Gastroesophageal sphincter (tissue), 4 donors: Measurements from ENCODE around the gene RPL14. TPM values are rescaled to one million over a fixed set of nuclear protein-coding genes. Genes with fewer than 3 reads are reported as not detected.

Source experiments
- ATAC-seq: fragments of 150-250 bp; one replicate; pipeline ENCODE4 v1.9.1; 2016; ENCODE audit warnings: mild to moderate bottlenecking, moderate library complexity
- H3K27ac ChIP-seq, 4 donors: fragments of 200-600 bp; sonication (generic) in 3 of 4; 1 replicate in 3 of 4; 2 replicates in 1 of 4; pipeline ENCODE4 v1.5.1; 2016 to 2019
- H3K27me3 ChIP-seq: fragments of 200-600 bp; sonication (generic); one replicate; pipeline ENCODE4 v1.5.1; 2019
- H3K36me3 ChIP-seq, 2 donors: fragments of 200-600 bp; sonication (generic); one replicate each; pipeline ENCODE4 v1.5.1; 2019; ENCODE audit warnings: control low read depth in 1 of 2
- H3K4me1 ChIP-seq, 3 donors: fragments of 200-600 bp; sonication (generic); 1 replicate in 2 of 3; 2 replicates in 1 of 3; pipeline ENCODE4 v1.5.1; 2016 to 2019; ENCODE audit warnings: control low read depth in 2 of 3
- H3K4me3 ChIP-seq, 2 donors: fragments of 200-600 bp; sonication (generic); one replicate each; pipeline ENCODE4 v1.5.1; 2019; ENCODE audit warnings: mild to moderate bottlenecking in 1 of 2, moderate library complexity in 1 of 2
- H3K9me3 ChIP-seq, 3 donors: fragments of 200-600 bp; sonication (generic); one replicate each; pipeline ENCODE4 v1.5.1; 2017 to 2019; ENCODE audit warnings: control low read depth in 2 of 3
- CTCF ChIP-seq, 4 experiments: fragments of 200-600 bp in 2 of 4; fragments of 450-650 bp in 2 of 4; sonication (generic) in 1 of 4; IDR thresholded peaks; one replicate each; pipeline ENCODE4 v1.5.1; 2017 to 2019; ENCODE audit warnings: antibody characterized with exemption in 4 of 4, mild to moderate bottlenecking in 2 of 4, moderate library complexity in 2 of 4
- EP300 ChIP-seq: sonication (generic); formaldehyde crosslinking; IDR thresholded peaks from one replicate; pipeline ENCODE4 v1.6.1; 2017; ENCODE audit warnings: antibody characterized with exemption, mild to moderate bottlenecking
- POLR2A ChIP-seq, 2 donors: fragments of 450-650 bp; IDR thresholded peaks; one replicate each; pipeline ENCODE4 v1.6.1; 2017; ENCODE audit warnings: antibody characterized with exemption in 2 of 2, mild to moderate bottlenecking in 2 of 2, moderate library complexity in 1 of 2
- POLR2AphosphoS5 ChIP-seq: sonication (generic); formaldehyde crosslinking; IDR thresholded peaks from one replicate; pipeline ENCODE4 v1.6.1; 2017; ENCODE audit warnings: antibody characterized with exemption
- WGBS, 2 donors: methylation state at CpG; one replicate each; pipeline ENCODE4 v1.1.5; 2018; ENCODE audit warnings: low coverage in 1 of 2; 5-methylcytosine and 5-hydroxymethylcytosine counted together
- total RNA-seq, 4 donors: library from RNA; depleted of rRNA; stranded (reverse); fragments of >200 nt; gene quantifications; one replicate each; pipeline ENCODE4 v1.1.0, GENCODE V29; 2016

The RPL14 gene
- total RNA-seq, 4 donors from 2014 or later = 339 to 470 (median 384) TPM

- WGBS, 2 donors = 63 to 71% methylated on average over 4 of the region's 4 CpGs
- peaks cover 0 to 10% (median 0%) of the 10 kb centered on the region in 3 donors for H3K4me1 ChIP-seq
- ATAC-seq = no peak
- H3K27me3 ChIP-seq = no peaks in the 10 kb centered on the region
- H3K9me3 ChIP-seq = no peaks in the 10 kb centered on the region
- no peak overlapping the region for H3K27ac ChIP-seq
- no peak overlapping the region for H3K4me3 ChIP-seq
- TF ChIP-seq POLR2AphosphoS5 (no peak), POLR2A (IDR thresholded peaks at IDR 0.05) (no peak), EP300 (no peak), CTCF (IDR thresholded peaks at IDR 0.05) (no peak)
- H3K36me3 ChIP-seq = peaks cover 3 to 68% of the 10 kb centered on the region in 2 donors
Observed at GRCh38 chr3:40465111-40465407, 7.9 kb downstream of the RPL14 start.

- TF ChIP-seq EP300 = no peak
Observed at GRCh38 chr3:40465456-40465855, 8.3 kb downstream of the RPL14 start.

GRCh38 chr3:40468018-40468417, 10.9 kb downstream of the RPL14 start:
- H3K9me3 ChIP-seq = no peaks in the 10 kb centered on the region
- 88 to 100% methylated on average over 1 to 3 of the region's 4 CpGs for WGBS, 2 donors
- no peaks in the 10 kb centered on the region for H3K4me1 ChIP-seq
- no peak overlapping the region for H3K4me3 ChIP-seq
- H3K27ac ChIP-seq = no peak overlapping the region
- no peaks in the 10 kb centered on the region for H3K27me3 ChIP-seq
- TF ChIP-seq POLR2A (IDR thresholded peaks at IDR 0.05) (no peak), POLR2AphosphoS5 (no peak)
- no peak for ATAC-seq
- H3K36me3 ChIP-seq = peaks cover 0 to 38% of the 10 kb centered on the region in 2 donors

More at GRCh38 chr3:40465456-40465855, 8.3 kb downstream of the RPL14 start:
- Histone ChIP-seq H3K9me3 (no peaks in the 10 kb centered on the region), H3K36me3 (peaks cover 3 to 64% of the 10 kb centered on the region in 2 donors), H3K27me3 (no peaks in the 10 kb centered on the region), H3K27ac (no peak overlapping the region), H3K4me1 (peaks cover 0 to 6% (median 0%) of the 10 kb centered on the region in 3 donors), H3K4me3 (no peak overlapping the region)
- WGBS, 2 donors = 67 to 76% methylated on average over 2 of the region's 2 CpGs
- no peak for ATAC-seq

- no peak for ATAC-seq
Observed at GRCh38 chr3:40470701-40471100, 13.6 kb downstream of the RPL14 start.

GRCh38 chr3:40476478-40477470, 19.6 kb downstream of the RPL14 start, which contains the start of gene ZNF619:
Gene ZNF619, plus strand, starts transcription at chr3:40477122. Its CDS starts 858 bp downstream, at chr3:40477980.
- H3K4me1 ChIP-seq = peaks cover 0 to 9% (median 6%) of the 10 kb centered on the region in 3 donors
- H3K9me3 ChIP-seq = no peaks in the 10 kb centered on the region
- 11 to 43% methylated on average over 5 to 27 of the region's 48 CpGs for WGBS, 2 donors
- peak; percentile 90 for ATAC-seq
- no peak for TF ChIP-seq POLR2AphosphoS5
- TF ChIP-seq CTCF (IDR thresholded peaks at IDR 0.05) = no peak
- no peak for TF ChIP-seq EP300
- peak in 1 of 2 donors; percentile 18 for TF ChIP-seq POLR2A (IDR thresholded peaks at IDR 0.05)
- H3K27ac ChIP-seq = peak within 1 kb of the TSS; percentile 5 to 83 (median 70)
- H3K27me3 ChIP-seq = no peaks in the 10 kb centered on the region
- H3K36me3 ChIP-seq = peaks cover 0 to 32% of the 10 kb centered on the region in 2 donors
- peak within 1 kb of the TSS; percentile 80 for H3K4me3 ChIP-seq

More at GRCh38 chr3:40470701-40471100, 13.6 kb downstream of the RPL14 start:
- H3K9me3 ChIP-seq = no peaks in the 10 kb centered on the region
- no peak overlapping the region for H3K4me3 ChIP-seq
- TF ChIP-seq POLR2A (IDR thresholded peaks at IDR 0.05) (no peak), CTCF (IDR thresholded peaks at IDR 0.05) (no peak), EP300 (no peak), POLR2AphosphoS5 (no peak)
- H3K27me3 ChIP-seq = no peaks in the 10 kb centered on the region
- 89 to 95% methylated on average over 4 of the region's 4 CpGs for WGBS, 2 donors
- H3K4me1 ChIP-seq = no peaks in the 10 kb centered on the region
- peaks cover 0 to 12% of the 10 kb centered on the region in 2 donors for H3K36me3 ChIP-seq
- H3K27ac ChIP-seq = no peak overlapping the region
